Upper lobe of right lung (tissue), 1 donor: ENCODE results near the gene WHAMM. TPM values are rescaled to one million over a fixed set of nuclear protein-coding genes. Genes with fewer than 3 reads are reported as not detected.

Source experiments
- ATAC-seq: fragments of 200-7000 bp; cut with Tn5 transposase; one replicate; pipeline ENCODE4 v1.9.1; 2020; ENCODE audit warnings: mild to moderate bottlenecking, moderate library complexity
- DNase-seq: peaks from one replicate; pipeline ENCODE4 v3.0.0-alpha.2; 2020
- H3K27ac ChIP-seq: fragments of 200-600 bp; one replicate; pipeline ENCODE4 v1.8.0; 2022
- H3K27me3 ChIP-seq: fragments of 200-600 bp; one replicate; pipeline ENCODE4 v1.8.0; 2022; ENCODE audit warnings: mild to moderate bottlenecking
- H3K36me3 ChIP-seq: fragments of 200-600 bp; one replicate; pipeline ENCODE4 v1.8.0; 2022
- H3K4me1 ChIP-seq: fragments of 200-600 bp; one replicate; pipeline ENCODE4 v1.8.0; 2022
- H3K4me3 ChIP-seq: fragments of 200-600 bp; one replicate; pipeline ENCODE4 v1.8.0; 2022; ENCODE audit warnings: mild to moderate bottlenecking
- H3K9me3 ChIP-seq: fragments of 200-600 bp; one replicate; pipeline ENCODE4 v1.8.0; 2022
- intact Hi-C: fragments of 100-400 bp; cut with DNase I; formaldehyde crosslinking; loops from one replicate; pipeline ENCODE4 v1.11.0; 2022
- total RNA-seq: library from RNA; stranded (reverse); fragmentation: NEBNext Ultra II Directional; extraction: Animal tissue kit (Norgen Biotek cat#: 25700); gene quantifications from one replicate; pipeline ENCODE4 v1.2.1, GENCODE V29; 2021
- TF ChIP-seq, protein P1 (sequence below): fragments of 200-600 bp; IDR thresholded peaks from one replicate; pipeline ENCODE4 v1.8.0; 2022; ENCODE audit warnings: antibody characterized with exemption
- donor health status: DM: no; HTN: yes; CAD: no; lungs with severe emphysema.

Gene WHAMM
- total RNA-seq, 1 donor from 2014 or later = 13.1 TPM

DNA sequence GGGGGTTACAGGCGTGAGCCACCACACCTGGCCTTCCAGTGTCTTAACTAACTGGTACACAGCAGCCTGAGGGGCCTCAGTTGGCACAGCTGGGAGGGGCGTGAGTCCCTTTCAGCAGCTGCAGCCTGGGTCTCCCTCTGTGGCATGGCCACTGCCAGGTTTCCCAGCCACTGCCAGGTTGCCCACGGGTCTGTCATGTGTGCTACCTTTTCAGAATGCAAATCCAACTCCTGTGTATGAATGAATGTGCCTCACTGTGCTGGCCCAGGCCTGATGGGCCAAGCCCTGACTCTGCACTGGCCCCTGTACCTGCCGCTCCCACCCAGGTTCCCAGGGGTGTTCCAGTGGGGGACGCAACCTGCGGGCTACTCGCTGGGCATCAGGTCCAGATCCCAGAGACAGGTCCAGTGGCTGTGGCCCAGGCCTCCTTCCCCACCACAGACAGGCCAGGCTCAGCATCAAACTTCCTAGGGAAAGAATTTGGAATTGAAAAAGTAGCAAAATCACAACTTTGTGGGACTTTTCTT is 26.0 kb downstream of the WHAMM start:
- H3K36me3 ChIP-seq = peaks cover 70% of the 10 kb centered on the region
- H3K4me3 ChIP-seq = no peak overlapping the region
- intact Hi-C loops = no loop called here
- TF ChIP-seq, protein P1, sequence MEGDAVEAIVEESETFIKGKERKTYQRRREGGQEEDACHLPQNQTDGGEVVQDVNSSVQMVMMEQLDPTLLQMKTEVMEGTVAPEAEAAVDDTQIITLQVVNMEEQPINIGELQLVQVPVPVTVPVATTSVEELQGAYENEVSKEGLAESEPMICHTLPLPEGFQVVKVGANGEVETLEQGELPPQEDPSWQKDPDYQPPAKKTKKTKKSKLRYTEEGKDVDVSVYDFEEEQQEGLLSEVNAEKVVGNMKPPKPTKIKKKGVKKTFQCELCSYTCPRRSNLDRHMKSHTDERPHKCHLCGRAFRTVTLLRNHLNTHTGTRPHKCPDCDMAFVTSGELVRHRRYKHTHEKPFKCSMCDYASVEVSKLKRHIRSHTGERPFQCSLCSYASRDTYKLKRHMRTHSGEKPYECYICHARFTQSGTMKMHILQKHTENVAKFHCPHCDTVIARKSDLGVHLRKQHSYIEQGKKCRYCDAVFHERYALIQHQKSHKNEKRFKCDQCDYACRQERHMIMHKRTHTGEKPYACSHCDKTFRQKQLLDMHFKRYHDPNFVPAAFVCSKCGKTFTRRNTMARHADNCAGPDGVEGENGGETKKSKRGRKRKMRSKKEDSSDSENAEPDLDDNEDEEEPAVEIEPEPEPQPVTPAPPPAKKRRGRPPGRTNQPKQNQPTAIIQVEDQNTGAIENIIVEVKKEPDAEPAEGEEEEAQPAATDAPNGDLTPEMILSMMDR = no peak
- no peak for DNase-seq
- H3K9me3 ChIP-seq = no peaks in the 10 kb centered on the region
- ATAC-seq = no peak
- peaks cover 10% of the 10 kb centered on the region for H3K4me1 ChIP-seq
- H3K27me3 ChIP-seq = no peaks in the 10 kb centered on the region
- no peak overlapping the region for H3K27ac ChIP-seq

DNA sequence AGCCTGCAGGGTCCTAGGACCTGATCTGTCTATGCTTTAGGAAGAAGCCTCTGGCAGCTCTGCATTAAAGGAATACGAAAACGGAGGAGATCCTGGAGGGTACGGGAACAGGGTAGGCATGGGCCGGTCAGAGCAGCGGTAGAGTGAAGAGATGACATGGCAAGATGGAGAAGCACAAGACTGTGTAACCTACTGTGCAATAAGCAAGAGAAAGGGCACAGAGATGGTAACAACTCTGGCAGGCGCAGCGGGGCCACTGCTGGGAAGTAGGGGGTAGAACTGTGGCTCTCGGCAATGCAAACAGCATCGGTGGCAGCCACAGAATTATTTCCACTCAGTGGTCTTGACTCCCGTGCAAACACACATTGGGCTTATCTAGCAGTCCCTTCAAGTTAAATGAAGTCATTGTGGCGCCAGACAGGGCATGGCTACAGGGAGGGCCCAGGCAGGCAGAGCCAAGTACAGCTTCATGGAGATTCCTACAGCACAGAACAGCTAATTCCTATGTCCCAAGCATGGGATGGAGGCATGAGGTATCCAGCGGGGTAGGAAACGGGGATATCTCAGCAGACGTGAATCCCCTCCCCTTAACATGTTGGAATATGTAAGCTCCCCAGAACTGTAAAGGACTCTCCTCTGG is 28.8 kb downstream of the WHAMM start:
- H3K36me3 ChIP-seq = peaks cover 45% of the 10 kb centered on the region
- no peak for ATAC-seq
- H3K27me3 ChIP-seq = no peaks in the 10 kb centered on the region
- no peak overlapping the region for H3K4me3 ChIP-seq
- intact Hi-C loops = no loop called here
- no peak for DNase-seq
- no peaks in the 10 kb centered on the region for H3K9me3 ChIP-seq
- H3K4me1 ChIP-seq = no peaks in the 10 kb centered on the region
- TF ChIP-seq, protein P1 = no peak
- no peak overlapping the region for H3K27ac ChIP-seq

DNA sequence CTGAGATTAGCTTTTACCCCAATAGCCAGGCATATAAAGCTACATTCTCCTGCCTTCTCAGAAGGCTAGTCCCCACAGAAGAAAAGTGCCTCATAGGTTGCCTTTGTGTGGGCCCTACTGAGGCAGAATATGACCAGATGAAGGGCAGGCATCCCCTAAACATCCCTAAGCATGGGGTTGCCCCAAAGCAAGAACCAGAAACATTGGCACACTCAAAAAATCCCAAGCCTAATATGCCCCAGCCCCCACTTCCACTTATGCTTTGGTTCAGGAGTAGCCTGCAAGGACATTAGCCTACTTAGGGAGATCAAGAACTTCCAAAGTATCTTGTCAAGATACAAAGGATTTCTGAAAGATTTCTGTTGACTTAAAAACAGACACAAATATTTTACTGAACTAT is 29.7 kb downstream of the WHAMM start:
- TF ChIP-seq, protein P1 = no peak
- ATAC-seq (no peak), DNase-seq (no peak)
- no peaks in the 10 kb centered on the region for H3K27me3 ChIP-seq
- no peak overlapping the region for H3K4me3 ChIP-seq
- no peaks in the 10 kb centered on the region for H3K4me1 ChIP-seq
- H3K36me3 ChIP-seq = peaks cover 36% of the 10 kb centered on the region
- no peaks in the 10 kb centered on the region for H3K9me3 ChIP-seq
- intact Hi-C loops = no loop called here
- no peak overlapping the region for H3K27ac ChIP-seq

DNA sequence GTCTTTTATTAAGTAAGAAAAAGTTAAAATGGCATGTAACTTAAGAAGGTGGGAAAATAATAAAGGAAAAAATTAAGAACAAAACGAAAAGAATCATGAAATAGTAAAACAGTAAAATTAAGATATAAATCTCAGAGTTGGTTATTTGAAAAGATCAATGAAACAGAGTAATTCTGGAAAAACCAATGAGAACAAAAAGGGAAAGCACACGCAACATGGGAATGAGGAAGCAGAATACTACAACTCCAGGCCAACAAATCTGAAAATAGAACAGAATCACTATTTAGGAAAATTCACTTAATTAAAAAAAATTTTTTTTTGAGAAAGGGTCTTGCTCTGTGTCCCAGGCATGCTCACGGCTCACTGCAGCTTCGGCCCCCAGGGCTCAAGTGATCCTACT is 30.7 kb downstream of the WHAMM start:
- intact Hi-C loops = loop anchor here (5.0 kb wide), 1 partner anchor 152 kb away; no protein-coding TSS in a partner anchor
- no peaks in the 10 kb centered on the region for H3K27me3 ChIP-seq
- no peak overlapping the region for H3K27ac ChIP-seq
- TF ChIP-seq, protein P1 = no peak
- no peak for ATAC-seq
- peaks cover 26% of the 10 kb centered on the region for H3K36me3 ChIP-seq
- H3K4me1 ChIP-seq = no peaks in the 10 kb centered on the region
- DNase-seq = no peak
- H3K9me3 ChIP-seq = no peaks in the 10 kb centered on the region
- no peak overlapping the region for H3K4me3 ChIP-seq

DNA sequence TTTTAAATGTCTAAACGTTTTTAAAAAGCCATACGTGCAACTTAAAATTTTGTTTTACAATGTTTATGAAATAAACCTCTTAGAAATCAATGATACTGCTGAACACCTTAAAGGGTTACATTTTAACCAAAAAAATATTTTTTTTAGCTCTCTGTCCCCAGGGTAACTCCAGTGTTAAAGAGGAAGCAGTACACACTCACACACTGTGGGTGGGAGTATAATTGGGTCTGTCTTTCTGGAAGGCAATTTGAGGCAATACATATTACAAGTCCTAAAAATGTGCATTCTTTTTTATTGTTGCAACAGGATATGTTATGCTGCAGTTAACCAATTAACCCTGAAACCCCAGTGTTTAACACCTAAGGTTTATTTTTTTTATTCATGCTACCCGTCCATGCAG is 34.1 kb downstream of the WHAMM start:
- no peak for DNase-seq
- Histone ChIP-seq H3K4me3 (no peak overlapping the region), H3K36me3 (no peaks in the 10 kb centered on the region)

More for the DNA sequence above, 34.1 kb downstream of the WHAMM start:
- no peak overlapping the region for H3K27ac ChIP-seq
- intact Hi-C loops = loop anchor here (5.0 kb wide), 1 partner anchor 149 kb away; no protein-coding TSS in a partner anchor
- no peak for ATAC-seq
- H3K9me3 ChIP-seq = no peaks in the 10 kb centered on the region
- no peaks in the 10 kb centered on the region for H3K27me3 ChIP-seq
- no peaks in the 10 kb centered on the region for H3K4me1 ChIP-seq
- TF ChIP-seq, protein P1 = no peak
